HG03432 (cell line): ENCODE data around the gene COL4A2.

Experiments
- ATAC-seq: cut with Tn5 transposase; IDR thresholded peaks from one replicate; pipeline ENCODE4 v1.9.1; 2021; ENCODE audit warnings: mild to moderate bottlenecking, moderate library complexity; ENCODE audit not compliant: unreplicated experiment

The COL4A2 gene

DNA sequence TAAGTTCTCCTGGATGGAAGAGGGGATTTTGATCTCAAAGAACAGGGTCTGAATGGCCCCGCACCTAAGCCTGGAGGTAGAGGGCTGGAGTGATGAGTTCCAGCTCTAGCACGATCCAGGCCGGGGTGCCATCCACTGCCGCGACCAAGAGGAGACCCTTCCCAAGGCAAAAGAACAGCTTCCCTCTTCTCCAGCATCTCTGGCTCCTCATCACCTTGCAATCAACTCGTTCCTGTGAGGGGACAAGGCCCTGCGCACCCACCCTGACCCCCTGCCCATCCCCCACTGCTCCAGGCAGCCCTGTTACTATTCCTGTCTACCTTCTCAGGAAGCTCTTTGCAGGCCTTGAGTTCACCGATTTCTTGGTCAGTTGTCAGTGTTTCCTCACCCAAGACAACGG, 17.9 kb upstream of the COL4A2 start:
- no peak for ATAC-seq

DNA sequence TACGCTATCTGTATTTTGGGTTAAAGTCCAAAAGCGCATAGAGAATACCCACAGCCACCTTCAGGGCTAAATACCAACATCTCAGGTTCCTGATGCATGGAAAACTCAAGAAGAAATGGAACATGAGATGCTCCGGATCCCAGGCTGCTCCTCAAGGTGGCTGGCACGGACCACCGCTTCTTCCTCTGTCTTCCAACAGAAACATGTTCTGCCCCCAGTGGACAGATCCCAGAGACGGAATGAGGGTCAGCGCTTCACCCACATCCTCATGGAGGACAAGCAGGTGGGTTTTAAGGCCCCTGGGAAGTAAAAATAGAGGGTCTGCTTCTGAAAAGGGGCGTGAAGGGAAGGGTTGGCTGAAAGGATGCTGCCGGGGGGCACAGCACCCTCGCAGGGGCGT, 17.4 kb upstream of the COL4A2 start:
- ATAC-seq = no peak

DNA sequence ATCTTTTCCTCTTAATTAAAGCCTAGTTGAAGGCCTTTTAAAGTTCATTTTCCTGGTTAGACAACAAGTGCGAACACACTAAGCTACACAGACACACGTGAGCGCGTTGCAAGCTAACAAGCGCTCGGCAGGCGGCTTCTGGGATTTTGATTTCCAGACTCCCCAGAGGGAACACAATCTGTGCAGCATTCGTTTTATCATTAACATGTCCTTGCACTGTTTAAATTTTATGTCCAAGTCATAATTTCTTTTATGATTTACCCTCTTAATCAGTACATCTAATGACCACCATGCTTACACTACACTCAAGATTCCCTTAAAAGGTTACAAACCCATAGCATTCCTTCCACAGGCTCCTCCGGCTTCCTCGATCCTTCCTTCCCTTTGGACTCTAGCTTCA, 16.9 kb upstream of the COL4A2 start:
- ATAC-seq = no peak

DNA sequence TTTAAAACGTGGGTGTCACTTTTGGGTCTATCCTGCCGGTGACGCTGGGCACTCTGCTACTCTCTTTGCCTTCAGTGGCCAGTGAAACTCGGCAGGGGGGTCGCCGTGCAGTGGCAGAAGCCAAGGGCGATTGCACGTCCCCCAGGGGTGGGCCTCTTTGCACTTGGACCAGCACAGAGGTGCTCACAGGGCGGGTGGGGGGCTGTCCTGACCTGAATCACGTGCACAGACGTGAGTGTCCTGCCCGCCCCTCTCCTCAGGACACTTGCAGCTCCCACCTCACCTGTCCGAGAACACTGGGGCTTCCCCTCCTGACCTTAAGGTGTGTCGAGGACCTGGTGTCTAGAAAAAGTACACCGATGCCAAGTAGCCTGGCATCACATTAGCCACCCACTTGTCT, 16.3 kb upstream of the COL4A2 start:
- no peak for ATAC-seq

DNA sequence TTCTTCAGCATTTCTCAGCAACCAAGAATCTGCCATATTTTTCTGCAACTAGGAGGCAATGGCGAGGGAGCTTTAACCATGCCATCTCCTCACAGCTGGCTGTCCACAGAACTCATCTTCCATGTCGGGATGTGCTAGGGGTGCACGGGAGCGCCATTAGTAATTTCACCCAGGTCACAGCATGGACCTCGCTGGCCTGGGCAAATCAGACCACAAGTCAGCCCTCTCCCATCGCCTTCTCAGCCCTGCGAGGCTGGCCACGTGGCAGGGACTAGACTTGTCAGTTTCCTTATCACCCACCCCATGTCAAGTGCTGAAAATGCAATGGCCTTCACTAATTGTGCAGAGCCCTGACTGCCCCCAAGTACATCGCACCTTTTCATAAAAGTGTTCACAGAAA, 15.8 kb upstream of the COL4A2 start:
- no peak for ATAC-seq

DNA sequence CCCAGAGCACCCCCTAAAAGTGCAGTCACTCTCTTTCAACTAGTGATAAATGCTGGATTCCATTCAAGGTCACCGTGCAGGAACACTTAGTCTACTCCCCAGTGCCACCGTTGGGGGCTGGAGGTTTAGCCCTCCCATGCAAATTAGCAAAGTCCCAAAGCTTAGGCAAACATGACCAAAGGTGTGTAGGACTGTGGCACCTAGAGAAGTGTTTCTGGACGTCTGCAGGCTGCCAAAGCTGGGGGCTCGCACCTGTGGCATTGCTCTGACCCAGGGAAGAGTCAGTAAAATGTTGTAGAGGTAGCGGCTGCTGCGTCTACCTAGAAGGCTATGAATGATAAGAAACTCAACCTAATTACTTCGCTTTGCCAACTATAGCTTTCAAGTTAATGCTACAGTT, 14.0 kb upstream of the COL4A2 start:
- ATAC-seq = no peak

DNA sequence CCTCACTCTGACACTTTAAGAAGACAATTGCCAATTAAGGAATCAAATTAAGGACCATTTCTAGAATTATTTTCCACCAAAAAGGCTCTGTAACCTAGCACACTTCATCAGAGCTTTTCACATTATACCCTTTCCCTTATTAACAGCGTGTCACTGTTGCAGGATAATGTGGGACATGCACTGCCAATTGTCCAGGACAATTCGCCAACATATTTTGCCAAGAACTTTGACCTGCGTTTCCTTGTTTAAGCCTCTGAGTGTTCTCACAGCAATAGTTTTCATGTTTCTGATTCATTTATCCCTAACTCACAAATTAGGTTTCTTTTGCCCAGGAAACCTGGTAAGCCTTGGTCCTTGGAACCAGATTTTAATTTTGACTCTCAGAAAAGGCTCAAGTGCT, 13.4 kb upstream of the COL4A2 start:
- no peak for ATAC-seq

DNA sequence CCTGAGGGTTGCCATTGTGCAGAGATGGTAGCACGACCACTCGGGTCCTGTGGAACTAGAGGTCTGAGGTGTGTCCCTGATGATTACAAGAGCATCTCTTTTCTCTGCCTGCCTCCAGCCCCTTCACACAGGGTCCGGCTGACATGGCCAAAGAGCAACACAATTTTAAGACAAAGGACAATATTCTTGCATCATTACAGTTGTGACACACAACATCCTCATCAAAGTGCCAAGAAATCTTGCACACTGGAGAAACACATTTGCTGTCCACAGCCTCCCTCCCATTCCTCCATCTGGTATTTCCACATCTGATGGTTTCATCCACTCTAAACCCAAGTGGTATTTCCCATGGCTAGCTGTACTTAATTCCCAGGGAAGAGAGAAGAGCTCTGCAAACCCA, 12.9 kb upstream of the COL4A2 start:
- ATAC-seq = no peak

DNA sequence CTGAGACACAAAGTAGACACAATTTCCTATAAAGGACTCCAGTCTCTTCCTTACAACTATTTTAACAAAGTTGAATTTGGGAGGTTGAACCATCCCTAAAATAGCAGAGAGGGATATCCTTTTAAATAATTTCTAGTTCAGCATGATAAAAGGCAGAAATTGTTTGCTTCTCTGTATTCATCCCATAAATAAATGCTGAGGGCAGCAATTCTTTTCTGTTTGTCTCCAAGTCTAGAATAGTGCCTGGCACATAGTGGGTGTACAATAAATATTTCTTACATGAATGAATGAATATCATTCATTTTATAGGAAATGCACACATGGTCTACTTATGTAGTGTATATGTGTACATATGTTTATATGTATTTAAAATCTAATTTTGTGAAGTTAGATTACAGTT, 12.5 kb upstream of the COL4A2 start:
- ATAC-seq = no peak

DNA sequence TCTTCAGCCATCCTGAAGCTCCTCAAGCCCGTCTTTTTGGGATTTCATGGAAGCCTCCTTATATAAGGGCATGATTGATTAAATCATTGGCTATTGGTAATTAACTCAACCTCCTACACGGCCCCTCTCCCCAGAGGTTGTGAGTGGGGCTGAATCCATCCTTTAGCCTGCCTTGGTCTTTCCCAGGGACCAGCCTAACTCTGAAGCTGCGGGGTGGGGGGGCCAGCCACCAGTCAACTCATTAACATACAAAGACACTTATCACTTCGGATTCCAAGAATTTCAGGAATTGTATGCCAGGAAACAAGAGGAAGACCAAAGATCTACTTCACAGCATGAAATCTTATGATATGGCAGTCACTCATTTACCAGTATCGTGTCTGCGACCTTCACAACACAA, 10.1 kb upstream of the COL4A2 start:
- ATAC-seq = no peak

DNA sequence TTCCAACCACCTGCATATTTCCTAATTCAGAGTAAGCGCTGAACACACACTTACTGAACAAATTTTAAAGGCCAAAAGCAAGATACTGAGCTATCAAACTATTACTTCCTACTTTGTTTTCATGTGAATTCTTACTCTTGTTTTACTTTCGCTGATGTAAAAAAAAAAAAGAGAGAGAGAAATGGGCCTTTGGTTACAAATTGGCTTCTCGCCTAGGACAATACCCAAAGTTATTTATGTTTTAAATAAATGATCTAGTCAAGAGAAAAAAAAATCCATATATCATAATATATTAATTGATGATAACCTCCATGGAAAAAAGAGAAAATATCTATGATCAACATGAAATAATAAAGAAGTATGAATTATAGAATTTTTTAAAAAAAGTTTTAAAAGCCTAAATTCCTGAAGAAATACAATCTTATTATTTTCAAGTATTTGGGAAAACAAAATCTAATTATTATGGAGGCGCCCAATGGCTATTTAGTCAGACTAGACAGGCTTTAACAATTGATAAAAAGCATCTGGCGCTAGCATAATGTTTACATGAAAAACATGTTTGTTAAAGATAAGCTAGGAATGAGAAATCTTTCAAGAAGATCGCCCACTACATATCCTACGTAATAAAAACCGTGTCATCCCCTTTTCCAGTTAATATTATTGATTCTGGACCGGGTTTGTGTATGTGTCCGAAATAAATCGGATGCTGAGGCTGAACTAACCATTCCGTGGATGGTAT, 9.1 kb upstream of the COL4A2 start:
- no peak for ATAC-seq

DNA sequence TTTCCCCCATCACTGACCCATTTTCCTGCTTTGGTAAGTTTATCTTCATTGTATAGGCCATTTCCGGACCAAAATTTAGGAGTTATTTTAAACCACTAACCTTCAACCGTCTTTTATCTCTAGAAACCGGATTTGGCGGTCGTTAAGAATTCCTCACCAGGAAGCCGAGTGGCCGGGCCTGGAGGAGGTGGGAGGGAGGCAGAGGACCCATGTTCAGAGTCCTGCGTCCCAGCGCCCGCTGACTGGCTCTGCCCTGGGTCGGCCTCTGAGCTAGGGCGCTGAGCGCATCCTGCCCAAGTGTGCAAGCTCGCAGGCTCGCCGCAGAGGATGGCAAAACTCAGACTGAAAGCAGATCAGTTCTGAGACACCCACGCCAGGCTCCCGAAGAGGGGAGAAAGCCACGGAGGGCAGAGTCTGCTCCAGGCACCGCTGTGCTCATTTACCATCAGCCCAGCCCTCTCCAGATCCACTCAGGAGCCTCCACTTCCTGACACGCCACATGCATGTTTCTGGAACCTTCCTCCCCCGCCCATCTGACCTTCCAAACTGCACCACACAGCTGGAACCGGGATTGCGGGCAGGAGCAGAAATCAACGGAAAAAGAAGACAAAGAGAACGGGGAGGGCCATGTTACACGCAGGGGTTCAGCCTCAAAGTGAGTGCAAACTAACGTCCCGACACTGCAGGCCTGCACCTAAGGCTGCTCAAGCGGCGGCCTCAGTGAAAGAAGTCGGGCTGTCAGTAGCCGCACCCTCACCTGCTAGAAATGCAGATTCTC, 8.4 kb upstream of the COL4A2 start:
- peak; percentile 64 for ATAC-seq

DNA sequence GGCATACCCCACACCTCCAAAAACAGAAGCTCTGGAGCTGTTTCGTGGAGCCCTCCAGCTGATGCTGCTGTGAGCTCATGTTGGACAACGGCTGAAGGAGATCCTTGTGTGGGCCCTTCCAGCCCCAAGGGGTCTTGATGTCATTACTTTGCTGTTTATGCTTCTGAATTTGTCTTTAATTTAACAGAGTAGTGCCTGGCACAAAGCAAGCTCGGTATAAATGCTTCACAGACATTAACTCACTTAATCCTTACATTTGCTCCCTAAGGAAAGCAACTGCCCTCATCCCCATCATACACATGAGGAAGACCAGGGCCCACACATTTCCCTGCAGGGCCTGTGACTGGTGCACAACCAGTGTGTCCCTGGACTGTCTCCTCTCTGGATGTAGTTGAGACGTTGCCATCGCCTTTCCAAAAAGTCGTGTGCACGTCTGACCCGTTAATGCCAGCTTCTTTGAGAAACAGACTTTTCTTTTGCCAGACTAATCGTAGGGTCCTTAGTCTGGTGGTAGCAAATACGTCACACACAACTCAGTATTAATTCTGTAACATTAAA, 7.7 kb upstream of the COL4A2 start:
- no peak for ATAC-seq

DNA sequence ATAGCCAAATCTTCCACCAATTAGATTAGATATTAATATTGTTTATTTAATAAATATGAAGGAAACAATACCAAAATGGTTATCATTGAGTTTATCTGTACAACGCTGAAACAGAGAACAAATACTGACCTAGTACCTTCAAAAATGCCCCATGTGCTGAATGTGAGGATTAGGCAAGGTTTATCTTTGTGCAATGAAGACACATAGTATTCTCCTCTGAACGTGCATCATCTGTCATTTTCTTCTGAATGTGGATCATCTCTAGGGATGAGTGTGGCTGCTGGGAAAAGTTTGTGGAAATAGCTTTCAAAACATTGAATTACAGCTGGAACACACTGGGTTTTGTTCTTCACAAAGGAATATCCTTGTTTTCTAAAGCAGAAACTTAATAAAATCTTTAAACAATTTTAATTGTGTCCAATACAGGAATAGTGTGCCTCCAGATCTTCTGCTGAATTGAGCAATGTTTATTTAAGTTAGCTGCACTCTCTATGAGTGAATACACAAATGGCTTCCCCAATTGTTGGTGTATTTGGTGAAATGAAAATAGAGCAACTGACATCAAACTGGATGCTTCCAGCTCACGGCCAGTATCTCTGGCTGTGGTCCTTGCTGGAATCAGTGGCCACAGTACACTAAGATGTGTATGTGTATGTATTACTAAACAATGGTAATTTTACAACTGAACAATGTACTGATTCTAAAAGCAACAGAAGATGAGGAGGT, 6.8 kb upstream of the COL4A2 start:
- no peak for ATAC-seq

DNA sequence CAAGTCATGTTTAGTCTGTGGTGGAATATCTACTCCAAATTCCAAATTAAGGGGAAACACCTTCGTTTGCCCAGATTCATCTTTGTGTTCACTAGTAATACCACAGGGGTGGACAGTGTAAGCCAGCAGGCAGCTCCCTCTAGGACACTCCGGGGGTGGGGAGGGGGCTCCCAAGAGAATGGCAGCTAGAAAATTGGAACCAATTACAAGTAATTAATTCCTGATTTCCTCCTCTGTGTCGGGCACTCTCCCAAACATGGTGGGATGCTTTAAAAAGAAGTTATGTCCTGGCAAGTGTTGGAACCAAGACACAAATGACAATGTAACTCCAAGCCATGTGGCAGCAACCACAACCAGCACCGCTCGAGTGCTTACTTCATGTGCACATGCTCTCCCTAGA, 6.0 kb upstream of the COL4A2 start:
- ATAC-seq = no peak

DNA sequence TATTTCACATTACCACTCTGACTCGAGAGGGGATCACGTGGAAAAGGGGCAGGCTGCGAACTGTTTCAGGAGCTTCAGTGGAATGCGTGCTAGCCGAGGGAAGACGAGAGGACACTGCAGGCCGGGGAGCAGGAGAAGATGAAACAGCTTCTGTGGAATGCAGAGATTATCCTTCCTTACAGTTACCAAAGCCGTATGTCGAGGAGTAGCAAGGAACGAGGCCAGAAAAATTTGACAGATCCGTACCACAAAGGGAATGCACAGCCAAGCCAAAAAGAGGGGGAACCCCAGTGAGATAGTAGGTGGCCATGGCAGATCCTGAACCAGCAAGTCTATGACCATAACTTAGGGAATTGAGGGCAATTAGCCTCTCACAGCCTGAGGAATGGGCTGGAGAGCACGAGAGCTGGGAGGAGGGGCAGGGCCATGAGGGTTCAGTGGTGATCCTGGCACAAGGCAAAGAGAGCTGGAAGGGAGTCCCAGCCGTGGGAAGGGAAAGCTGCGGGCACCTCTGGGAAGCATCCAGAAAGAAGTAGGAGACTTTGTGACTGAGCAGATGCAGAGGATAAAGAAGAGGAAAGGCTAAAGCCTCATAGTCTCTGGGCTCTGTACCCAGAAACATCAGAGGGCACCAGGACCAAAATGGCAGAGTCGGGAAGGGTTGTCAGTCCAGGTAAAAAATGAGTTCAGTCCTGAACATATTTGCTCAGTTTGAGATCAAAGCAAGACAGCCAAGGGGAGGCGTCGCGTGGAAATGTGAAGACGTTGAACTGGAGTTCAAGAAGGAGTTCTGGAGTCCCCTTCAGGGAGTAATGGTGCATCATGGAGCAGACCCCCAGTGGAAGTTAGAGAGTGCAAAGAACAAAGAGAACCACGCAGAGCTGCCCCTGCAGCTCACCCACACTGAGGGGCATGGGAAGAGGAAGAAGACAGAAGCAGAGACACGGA, 5.2 kb upstream of the COL4A2 start:
- ATAC-seq = no peak

DNA sequence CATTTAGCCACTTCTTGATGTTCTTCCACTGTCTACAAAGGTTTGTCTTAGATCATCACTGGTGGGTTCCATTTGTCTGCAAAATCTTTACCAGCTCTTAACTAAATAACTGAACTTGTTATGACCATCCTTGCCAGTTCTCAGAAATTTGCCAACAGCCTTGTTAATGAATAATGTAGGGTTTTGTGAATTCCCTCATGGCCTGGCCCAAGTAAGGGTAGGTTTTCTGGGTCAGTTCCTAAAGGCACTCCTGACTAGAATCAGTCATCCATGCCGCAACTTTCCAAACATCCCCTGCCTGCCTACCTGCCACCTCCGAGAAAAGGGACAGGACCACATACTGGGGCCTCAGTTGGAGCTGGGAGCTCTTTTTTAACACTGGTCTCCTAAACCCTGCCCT, 4.1 kb upstream of the COL4A2 start:
- no peak for ATAC-seq

DNA sequence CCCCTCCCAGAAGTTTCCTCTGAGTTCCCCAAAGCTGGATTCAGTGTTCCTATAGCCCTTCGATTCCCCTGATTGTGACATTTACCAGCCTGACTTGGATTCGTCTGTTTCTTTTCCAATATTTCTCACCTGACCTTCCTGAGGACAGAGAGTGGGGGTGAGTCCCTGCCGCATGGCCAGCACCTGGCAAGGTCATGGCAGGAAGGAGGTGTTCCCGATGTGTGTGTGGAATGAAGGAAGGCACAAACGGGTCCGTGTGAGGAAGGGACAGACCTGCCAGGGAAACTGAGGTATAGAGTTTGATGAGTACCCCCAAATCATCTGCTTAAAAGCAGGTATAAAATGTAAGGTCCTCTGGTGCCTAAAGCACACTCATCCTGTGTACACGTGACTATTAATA, 3.4 kb upstream of the COL4A2 start:
- no peak for ATAC-seq

DNA sequence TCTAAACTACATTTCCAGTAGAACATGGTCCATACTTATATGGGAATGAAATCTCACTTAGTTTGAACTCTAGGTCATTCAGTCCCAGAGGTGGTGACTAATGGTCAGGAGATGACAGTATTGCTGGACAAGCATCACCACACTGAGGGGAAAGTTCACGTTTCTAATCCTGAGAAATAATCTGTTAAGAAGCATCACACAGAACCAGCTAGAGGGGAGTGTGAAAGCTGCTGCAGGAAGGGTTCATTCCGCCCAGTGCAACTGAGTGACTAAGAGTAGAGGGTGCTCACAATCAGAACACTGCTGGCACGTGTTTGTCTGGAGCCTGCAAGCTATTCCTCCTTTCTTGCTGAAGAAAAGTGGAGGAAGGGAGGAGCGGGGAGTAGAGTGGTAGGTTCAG, 2.8 kb upstream of the COL4A2 start:
- no peak for ATAC-seq

DNA sequence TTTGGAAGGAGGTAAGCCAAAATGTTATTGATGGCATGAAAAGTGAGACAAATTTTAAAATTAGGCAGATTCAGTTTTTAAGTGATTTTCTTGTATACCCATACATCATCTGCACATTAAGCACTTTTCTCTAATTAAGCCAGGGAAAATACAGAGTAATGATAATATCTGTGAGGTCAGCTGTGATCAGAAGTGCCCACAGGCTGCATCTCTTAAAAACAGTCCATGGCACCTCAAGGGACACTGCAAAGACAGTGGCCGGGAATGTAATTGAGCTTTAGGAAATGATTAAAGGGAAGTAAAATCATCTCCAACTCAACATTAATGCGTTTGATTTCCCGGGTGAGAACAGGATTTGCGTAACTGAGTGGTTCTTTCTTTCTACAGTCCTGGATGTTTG, 2.1 kb upstream of the COL4A2 start:
- ATAC-seq = no peak

DNA sequence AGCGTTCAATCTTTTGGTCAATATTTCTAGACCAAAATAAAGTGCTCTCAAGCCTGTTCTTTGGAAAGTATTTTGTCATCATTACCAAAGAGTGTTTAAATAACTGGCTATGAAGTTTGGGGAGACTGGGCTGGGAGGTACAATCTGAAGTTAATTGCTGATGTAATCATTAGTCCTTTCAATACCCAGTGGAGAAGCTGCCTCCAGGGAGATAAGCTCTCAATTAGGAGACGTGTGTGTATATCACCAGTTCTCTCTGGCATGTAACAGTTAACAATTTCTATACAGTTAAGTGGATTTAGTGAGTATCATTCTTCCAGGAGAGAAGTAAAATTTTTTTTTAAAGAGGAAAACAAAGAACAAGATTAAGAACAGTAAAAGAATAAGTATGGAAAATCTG, 1.5 kb upstream of the COL4A2 start:
- no peak for ATAC-seq
